Activated CD4-positive, alpha-beta T cell treated with anti-CD3 and anti-CD28 coated beads, Interleukin-2, amount 50 U/mL, for 48 hours (primary cell): ENCODE measurements around the gene FOXO3.
"Not testable (repeated sequence)": the region's sequence is repeated elsewhere in the genome, so short reads cannot be mapped to it uniquely, and the experiment has no call there.

Source experiments
- DNase-seq, 2 experiments: peaks; one replicate each; pipeline ENCODE4 v3.0.0-alpha.2; 2020

The FOXO3 gene

GRCh38 chr6:108556250-108556649 is 4.5 kb upstream of the FOXO3 start:
- DNase-seq = no peak

GRCh38 chr6:108556866-108557493 is 3.7 kb upstream of the FOXO3 start:
- no peak for DNase-seq

GRCh38 chr6:108557494-108558371 is 3.0 kb upstream of the FOXO3 start:
- peak; percentile 64 to 68 for DNase-seq

- DNase-seq = peak; percentile 93 to 95
These were observed 2.2 kb upstream of the FOXO3 start for GRCh38 chr6:108558372-108559096.

- peak; percentile 78 to 83 for DNase-seq
These were observed 1.4 kb upstream of the FOXO3 start for GRCh38 chr6:108559097-108559883.

- DNase-seq = peak in 1 of 2 experiments; percentile 27
These were observed 744 bp upstream of the FOXO3 start for GRCh38 chr6:108559884-108560462.

- not testable (repeated sequence) for DNase-seq
These were observed 561 bp downstream of the FOXO3 start for GRCh38 chr6:108561309-108561647.

- DNase-seq = no peak
These were observed 1.2 kb downstream of the FOXO3 start for GRCh38 chr6:108561742-108562502.

GRCh38 chr6:108562503-108562993 is 1.8 kb downstream of the FOXO3 start:
- DNase-seq = no peak

GRCh38 chr6:108563292-108563691 is 2.6 kb downstream of the FOXO3 start:
- no peak for DNase-seq

- DNase-seq = no peak
These were observed 3.5 kb downstream of the FOXO3 start for GRCh38 chr6:108564178-108564577.

GRCh38 chr6:108565091-108565766 is 4.5 kb downstream of the FOXO3 start:
- DNase-seq = no peak

GRCh38 chr6:108565893-108566292 is 5.2 kb downstream of the FOXO3 start:
- no peak for DNase-seq

GRCh38 chr6:108566406-108566805 is 5.7 kb downstream of the FOXO3 start:
- no peak for DNase-seq

GRCh38 chr6:108568101-108568500 is 7.4 kb downstream of the FOXO3 start:
- no peak for DNase-seq

GRCh38 chr6:108568551-108569305 is 8.0 kb downstream of the FOXO3 start:
- no peak for DNase-seq

- DNase-seq = no peak
These were observed 9.8 kb downstream of the FOXO3 start for GRCh38 chr6:108570517-108570916.

GRCh38 chr6:108574457-108575141 is 13.9 kb downstream of the FOXO3 start:
- DNase-seq = no peak

GRCh38 chr6:108575905-108576494 is 15.3 kb downstream of the FOXO3 start:
- DNase-seq = no peak
